AG08396 (cell line): ENCODE measurements around the gene RND3.

Source experiments
- DNase-seq: peaks from one replicate; pipeline ENCODE4 v3.0.0; 2012; ENCODE audit warnings: low spot score, mixed read lengths

Gene RND3

GRCh38 chr2:150476286-150476685 lies 11.2 kb downstream of the RND3 start:
- DNase-seq = no peak

GRCh38 chr2:150475479-150476250 lies 11.8 kb downstream of the RND3 start:
- DNase-seq = no peak

GRCh38 chr2:150474326-150475074 lies 13.0 kb downstream of the RND3 start:
- no peak for DNase-seq

GRCh38 chr2:150473767-150474166 lies 13.7 kb downstream of the RND3 start:
- DNase-seq = no peak

- DNase-seq = no peak
These were observed 15.0 kb downstream of the RND3 start for GRCh38 chr2:150472511-150472899.

GRCh38 chr2:150471813-150472510 lies 15.5 kb downstream of the RND3 start:
- DNase-seq = no peak

GRCh38 chr2:150470435-150470834 lies 17.0 kb downstream of the RND3 start:
- DNase-seq = no peak

- DNase-seq = no peak
These were observed 17.7 kb downstream of the RND3 start for GRCh38 chr2:150469706-150470274.

GRCh38 chr2:150468350-150468960 lies 19.0 kb downstream of the RND3 start:
- DNase-seq = no peak

GRCh38 chr2:150467621-150467963 lies 19.9 kb downstream of the RND3 start:
- no peak for DNase-seq

- DNase-seq = no peak
These were observed 20.5 kb downstream of the RND3 start for GRCh38 chr2:150466741-150467620.

GRCh38 chr2:150465703-150466569 lies 21.5 kb downstream of the RND3 start:
- no peak for DNase-seq

GRCh38 chr2:150464986-150465385 lies 22.5 kb downstream of the RND3 start:
- DNase-seq = no peak

GRCh38 chr2:150464270-150464669 lies 23.2 kb downstream of the RND3 start:
- DNase-seq = no peak

GRCh38 chr2:150462770-150463169 lies 24.7 kb downstream of the RND3 start:
- no peak for DNase-seq

- no peak for DNase-seq
These were observed 28.2 kb downstream of the RND3 start for GRCh38 chr2:150459281-150459680.

- DNase-seq = no peak
These were observed 36.7 kb downstream of the RND3 start for GRCh38 chr2:150450765-150451164.

- no peak for DNase-seq
These were observed 37.6 kb downstream of the RND3 start for GRCh38 chr2:150449856-150450255.

- DNase-seq = no peak
These were observed 42.1 kb downstream of the RND3 start for GRCh38 chr2:150445398-150445797.

GRCh38 chr2:150442484-150442883 lies 45.0 kb downstream of the RND3 start:
- no peak for DNase-seq
